ENCODE measurements around the gene RAB3D.
"Not testable (repeated sequence)": the region's sequence is repeated elsewhere in the genome, so short reads cannot be mapped to it uniquely, and the experiment has no call there.

RAB3D gene

DNA sequence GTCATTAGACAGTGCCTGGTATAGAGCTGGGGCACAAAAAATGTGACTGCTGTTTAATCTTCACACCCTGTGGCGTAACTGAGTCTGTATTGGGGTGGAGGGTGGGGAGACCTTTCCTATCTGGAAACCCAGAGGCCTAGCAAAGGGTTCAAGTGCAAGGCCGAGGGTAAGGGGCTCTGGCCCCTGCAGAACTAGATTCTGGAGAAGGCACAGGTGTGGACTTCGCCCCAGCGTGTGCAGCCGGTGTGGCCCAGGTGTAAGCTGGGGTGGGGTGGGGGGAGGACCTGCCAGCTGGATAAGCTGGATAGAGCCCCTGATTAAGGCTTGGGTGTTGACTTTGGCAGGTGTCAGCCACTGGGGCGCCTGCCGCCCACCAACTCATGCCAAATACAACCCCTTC, 1.3 kb downstream of the RAB3D start:
- DNase-seq = no peak

DNA sequence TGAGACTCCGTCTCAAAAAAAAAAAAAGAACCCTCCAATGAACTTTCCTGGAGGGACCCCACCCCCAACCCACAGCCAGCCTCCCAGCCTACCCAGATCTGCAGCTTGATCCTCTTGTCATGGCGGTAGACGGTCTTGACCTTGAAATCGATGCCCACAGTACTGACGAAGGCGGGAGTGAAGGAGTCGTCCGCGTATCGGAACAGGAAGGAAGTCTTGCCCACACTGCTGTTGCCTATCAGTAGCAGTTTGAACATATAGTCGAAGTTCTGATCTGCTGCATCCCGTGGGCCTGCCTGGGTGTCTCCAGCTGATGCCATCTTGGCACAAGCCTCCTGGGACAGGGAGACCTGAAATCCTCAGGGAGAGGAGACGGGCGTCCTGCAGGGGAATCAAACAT, 2.4 kb downstream of the RAB3D start:
- no peak for DNase-seq

DNA sequence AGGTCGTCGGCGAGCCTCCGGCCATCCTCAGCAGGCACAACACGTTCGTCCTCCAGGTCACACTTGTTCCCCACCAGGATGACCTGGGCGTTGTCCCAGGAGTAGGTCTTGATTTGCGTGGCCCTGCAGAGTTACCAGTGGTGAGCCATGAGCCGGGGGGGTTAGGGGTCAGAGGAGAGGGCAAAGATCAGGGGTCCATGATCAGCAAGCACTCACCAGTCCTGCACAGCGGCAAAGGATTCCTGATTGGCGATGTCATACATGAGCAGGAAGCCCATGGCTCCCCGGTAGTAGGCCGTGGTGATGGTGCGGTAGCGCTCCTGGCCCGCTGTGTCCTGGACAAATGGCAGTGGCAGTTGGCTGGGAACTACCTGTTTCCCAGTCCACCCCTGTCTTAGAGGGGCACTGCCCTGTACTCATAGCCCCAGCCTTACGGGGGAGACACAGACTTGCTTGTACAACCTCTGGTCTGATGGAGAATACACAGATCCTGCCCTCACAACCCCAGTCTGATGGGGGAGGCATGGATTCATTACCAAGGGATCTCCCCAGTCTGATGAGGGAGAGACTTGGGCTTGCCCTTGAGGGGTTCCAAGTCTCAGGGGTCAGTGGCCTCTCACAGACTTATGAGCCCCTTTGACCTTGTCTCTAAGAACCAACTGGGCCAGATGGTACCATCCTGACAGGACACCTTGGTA, 3.9 kb downstream of the RAB3D start:
- no peak for DNase-seq

DNA sequence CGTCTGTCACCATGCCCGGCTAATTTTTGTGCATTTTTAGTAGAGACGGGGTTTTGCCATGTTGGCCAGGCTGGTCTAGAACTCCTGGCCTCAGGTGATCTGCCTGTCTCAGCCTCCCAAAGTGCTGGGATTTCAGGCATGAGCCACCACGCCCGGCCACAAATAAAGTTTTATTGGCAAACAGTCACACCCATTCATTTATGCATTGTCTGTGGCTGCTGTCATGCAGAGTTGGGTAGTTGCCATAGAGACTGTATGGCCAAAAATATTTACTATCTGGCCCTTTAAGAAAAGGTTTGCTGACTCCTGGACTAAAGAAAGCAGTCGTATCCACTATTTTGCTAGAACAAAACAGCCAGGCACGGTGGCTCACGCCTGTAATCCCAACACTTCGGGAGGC, 5.6 kb downstream of the RAB3D start:
- DNase-seq = not testable (repeated sequence)

DNA sequence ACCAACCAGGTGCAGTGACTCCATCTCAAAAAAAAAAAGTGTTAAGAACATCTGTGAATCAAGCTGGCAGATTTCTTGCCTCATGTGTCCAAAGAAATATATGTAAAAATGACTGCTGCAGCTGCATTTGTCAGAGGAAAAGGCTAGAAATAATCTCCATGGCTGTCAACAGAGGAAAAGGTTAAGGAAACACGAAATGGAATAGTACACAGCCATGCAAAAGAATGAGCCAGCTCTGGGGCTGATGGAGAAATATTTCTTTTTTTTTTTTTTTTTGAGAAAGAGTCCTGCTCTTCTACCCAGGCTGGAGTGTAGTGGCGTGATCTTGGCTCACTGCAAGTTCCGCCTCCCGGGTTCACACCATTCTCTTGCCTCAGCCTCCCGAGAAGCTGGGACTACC, 6.6 kb downstream of the RAB3D start:
- no peak for DNase-seq

DNA sequence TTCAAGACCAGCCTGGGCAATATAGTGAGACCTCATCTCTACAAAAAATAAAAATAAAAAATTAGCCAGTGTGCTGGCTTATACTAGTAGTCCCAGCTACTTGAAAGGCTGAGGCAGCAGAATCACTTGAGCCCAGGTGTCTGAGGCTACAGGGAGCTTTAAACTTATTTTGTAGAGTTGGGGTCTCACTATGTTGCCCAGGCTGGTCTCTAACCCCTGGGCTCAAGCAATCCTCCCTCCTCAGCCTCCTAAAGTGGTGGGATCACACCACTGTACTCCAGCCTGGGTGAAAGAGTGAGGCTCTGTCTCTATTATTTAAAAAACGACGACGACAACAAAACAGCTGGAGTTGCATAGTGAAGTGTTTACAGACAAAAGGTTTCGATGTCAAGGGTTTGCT, 8.0 kb downstream of the RAB3D start:
- no peak for DNase-seq

DNA sequence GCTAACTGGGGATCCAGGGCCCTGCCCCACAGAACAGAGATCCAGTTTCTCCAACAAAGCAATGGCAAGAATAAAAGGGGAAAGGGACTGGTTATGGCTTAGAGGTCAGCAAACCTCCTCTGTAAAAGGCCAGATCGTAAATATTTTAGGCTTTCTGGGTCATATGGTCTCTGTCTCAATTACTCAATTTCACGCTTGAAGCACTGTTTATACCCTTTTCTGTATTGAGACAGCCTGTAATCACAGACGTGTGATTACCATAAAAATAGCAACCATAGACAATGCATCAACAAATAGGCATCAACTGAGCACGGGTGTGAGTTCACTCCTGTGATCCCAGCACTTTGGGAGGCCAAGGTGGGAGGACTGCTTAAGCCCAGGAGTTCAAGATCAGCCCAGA, 9.3 kb downstream of the RAB3D start:
- no peak for DNase-seq

DNA sequence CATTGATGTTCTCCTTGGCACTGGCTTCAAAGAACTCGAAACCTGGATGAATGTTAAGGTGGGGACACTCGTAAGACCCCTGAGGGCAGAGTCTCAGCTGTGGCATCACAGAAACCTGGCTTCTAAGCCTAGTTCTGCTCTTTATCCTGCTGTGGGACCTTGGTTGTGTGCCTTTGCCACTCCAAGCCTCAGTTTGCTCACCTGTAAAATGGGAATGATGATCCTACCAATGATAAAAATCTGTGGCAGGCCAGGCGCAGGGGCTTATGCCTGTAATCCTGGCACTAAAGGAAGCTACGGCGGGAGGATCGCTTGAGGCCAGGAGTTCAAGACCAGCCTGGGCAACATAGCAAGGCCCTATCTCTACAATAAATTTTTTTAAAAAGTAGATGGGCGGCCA, 13.9 kb downstream of the RAB3D start:
- DNase-seq = no peak

DNA sequence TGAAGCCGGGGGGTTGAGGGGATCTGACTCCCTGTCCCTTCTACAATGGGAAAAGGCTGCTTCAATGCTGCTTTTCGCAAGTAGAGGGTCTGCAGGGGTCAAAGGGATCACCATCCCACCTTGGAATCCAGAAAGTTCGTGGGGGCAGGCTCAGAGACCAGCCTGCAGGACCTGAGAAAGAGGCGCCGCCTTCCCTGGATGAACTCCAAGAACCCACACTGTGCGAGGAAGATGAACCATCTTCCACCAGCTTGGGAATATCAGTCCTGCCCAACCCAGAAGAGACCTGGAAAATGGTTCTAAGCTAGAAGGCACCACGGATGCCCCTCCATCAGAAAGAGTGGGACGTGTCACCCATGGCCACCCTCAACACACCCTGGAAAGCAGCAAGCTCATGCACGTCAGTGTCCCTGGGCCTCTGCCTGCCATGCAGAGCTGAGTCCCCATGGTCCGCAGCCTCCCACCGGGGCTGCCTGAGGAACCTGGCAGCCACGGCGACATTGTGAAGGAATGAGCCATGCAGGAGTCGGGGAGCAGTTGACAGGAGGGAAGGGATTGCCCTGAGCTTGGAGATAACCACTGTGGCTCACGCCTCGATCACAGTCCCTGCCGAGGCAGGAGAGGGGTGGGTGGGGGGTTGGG, 14.6 kb downstream of the RAB3D start:
- no peak for DNase-seq

DNA sequence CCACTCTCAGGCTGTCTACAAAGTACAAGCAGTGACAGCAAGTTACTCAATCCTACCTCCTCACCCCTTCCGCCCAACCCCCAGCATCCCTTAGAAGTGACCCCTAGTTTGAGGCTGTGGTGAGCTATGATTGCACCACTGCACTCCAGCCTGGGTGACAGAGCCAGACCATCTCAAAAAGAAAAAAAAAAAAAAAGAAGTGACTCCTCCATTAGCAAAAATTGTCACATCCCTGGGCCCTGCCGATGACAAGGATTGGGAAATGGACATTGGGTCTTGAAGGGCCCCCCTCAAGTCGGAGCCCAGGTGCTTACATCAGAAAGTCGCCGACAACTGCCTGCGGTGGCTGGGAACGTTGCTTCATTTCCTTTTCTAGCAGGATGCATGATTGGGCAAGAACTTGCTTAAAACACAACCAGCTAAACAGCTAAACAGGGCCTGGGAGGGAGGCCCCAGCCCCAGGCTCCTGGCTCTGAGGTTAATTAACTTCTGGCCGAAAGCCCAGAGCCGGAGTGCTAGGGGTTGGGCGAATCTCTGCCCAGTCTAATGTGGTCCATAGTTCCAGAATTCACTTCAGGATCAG, 15.3 kb downstream of the RAB3D start:
- DNase-seq = peak; percentile 39 to 50

DNA sequence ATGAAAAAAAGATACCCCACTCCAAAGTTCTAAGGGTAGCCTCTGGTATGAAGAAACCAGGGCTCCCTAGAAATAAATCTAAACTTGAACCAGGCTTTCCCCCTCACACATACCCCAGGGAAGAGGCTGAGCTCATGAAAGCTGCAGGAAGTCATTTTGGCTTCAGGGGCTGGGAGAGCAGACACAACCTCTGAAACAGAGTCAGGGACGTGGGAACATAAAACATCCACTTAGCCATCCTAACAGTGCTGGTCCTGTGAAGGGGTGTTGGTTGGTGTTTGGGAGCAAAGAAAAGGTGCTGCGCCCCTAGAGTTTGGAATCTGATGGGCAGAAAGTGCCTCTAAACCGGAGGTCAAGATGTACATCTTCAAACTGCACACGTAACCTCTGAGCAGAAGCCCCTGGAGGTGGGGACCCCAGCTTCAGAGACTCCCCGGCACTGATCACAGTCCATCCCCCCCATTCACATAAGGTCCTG, 15.8 kb downstream of the RAB3D start:
- no peak for DNase-seq

DNA sequence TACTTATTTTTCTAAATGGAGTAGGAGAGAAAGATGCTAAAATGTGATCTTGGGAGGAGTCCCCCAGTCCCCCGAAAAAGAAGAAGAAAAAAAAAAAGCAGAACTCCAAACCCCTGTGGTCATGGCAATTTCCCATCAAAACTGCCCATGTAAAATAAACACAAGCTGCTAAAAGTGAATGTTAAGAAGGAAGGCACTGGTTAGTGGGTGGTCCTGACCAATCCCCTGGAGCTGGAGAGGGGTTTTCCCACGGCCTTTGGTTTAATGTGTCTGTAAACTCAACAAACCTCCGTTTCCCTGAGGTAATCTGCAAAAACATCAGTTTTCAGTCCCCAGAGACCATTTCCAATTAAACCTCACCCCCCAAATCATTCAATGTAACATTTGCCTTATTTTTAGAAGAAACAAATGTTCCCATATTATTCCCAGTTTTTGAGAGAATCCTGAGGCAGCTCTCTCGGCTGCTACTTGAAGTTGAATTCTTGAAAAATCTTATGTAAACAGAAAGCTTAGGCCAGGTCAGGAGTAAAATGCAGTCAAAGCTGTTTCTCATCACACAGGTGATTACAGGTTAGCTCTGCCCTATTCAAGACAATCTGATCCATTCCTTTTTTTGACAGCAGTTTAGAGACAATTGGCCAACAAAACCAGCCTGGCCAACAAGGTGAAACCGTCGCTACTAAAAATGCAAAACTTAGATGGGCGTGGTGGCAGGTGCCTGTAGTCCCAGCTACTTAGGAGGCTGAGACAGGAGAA, 17.0 kb downstream of the RAB3D start:
- DNase-seq = no peak

DNA sequence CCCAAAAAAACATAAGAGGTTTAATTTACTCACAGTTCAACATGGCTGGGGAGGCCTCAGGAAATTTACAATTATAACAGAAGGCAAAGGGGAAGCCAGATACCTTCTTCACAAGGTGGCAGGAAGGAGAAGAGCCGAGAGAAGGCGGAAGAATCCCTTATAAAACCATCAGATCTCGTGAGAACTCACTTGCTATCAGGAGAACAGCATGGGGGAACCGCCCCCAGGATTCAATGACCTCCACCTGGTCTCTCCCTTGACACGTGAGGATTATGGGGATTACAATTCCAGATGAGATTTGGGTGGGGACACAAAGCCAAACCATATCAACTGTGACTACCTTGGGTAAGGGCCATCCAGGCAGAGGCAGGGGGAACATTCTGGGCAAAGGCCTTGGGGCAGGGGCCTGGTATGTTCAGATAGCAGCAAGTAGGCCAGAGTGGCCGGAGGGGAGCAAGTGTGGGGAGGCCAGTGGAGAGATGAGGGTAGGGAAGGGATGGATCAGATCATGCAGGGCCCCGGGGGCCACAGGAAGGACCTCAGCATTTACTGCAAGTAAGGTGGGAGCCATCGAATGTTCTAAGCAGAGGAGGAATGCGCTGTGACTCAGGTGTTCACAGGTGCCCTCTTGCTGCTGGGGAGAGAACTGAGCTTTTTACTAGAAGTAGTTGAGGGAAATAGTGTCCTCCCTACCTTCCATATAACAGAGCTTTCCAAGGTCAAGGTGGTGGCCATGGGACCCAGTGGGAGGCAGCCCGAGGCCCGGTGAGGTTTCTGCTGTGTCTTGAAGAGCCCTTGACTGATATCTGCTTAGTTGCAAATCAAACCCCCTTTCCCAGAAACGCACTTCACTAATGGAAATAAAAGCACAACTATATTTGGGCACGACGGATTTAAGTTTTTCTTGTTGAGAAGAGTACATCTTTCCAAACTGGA, 18.0 kb downstream of the RAB3D start:
- no peak for DNase-seq

DNA sequence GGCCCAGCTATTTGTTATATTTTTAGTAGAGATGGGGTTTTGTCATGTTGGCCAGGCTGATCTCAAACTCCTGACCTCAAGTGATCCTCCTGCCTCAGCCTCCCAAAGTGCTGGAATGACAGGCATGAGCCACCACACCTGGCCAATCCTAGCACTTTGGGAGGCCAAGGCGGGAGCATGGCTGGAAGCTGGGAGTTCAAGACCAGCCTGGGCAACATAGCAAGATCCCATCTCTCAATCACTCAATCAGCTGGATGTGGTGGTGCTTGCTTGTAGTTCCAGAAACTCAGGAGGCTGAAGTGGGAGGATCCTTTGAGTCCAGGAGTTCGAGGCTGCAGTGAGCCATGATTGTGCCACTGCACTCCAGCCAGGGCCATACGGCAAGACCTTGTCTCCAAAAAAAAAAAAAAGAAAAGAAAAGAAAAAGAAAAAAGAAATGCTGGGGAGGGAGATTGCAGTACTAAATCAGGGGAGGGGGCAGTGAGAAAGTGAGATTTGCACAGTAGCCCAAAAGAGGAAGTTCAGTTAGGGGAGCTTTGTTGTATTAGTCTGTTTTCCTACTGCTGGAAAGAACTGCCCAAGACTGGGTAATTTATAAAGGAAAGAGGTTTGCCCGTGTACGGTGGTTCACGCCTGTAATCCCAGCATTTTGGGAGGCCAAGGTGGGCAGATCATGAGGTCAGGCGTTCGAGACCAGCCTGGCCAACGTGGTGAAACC, 19.0 kb downstream of the RAB3D start:
- not testable (repeated sequence) for DNase-seq

DNA sequence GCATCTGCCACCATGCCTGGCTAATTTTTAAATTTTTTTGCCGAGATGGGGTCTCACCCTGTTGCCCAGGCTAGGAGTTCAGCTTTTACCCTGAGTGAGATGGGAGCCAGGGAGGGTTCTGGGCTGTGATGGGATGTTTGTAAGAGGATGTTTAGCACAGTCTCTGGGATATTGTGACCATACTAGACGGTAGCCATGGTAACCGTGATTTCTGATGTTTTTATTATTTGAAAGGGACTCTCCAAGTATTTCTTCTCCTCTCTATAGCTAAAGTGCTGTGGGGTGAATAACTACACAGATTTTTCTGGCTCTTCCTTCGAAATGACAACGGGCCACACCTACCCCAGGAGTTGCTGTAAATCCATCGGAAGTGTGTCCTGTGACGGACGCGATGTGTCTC, 33.1 kb downstream of the RAB3D start:
- DNase-seq = no peak

DNA sequence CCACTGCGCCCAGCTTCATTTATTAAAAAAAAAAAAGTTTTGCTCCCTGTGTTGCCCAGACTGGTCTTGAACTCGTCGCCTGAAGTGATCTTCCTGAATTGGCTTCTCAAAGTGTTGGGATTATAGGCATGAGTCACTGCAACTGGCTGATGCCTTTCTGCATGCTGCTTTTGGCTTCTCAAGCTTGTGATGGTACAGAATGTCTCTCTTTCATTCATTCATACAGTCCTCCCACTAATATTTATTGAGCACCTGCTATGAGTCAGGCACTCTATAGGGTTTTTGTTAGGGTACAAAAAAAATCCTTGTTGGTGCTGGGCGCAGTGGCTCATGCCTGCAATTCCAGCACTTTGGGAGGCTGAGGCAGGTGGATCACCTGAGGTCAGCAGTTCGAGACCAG, 34.5 kb downstream of the RAB3D start:
- no peak for DNase-seq

DNA sequence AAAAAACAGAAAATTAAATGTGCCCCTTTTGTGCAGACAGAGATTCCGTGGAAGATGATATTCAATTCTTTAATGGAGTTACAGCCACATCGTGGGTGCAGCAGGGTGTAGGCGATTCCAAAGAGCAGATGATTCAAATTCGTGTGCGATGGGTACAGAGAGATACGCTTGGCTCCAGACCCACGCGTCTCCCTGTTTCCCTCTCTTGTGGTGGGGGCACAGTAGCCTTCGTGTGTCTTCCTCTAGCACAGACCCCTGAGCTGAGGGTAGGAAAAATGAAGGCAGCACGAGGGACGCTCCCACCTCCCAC, 38.7 kb downstream of the RAB3D start:
- no peak for DNase-seq

DNA sequence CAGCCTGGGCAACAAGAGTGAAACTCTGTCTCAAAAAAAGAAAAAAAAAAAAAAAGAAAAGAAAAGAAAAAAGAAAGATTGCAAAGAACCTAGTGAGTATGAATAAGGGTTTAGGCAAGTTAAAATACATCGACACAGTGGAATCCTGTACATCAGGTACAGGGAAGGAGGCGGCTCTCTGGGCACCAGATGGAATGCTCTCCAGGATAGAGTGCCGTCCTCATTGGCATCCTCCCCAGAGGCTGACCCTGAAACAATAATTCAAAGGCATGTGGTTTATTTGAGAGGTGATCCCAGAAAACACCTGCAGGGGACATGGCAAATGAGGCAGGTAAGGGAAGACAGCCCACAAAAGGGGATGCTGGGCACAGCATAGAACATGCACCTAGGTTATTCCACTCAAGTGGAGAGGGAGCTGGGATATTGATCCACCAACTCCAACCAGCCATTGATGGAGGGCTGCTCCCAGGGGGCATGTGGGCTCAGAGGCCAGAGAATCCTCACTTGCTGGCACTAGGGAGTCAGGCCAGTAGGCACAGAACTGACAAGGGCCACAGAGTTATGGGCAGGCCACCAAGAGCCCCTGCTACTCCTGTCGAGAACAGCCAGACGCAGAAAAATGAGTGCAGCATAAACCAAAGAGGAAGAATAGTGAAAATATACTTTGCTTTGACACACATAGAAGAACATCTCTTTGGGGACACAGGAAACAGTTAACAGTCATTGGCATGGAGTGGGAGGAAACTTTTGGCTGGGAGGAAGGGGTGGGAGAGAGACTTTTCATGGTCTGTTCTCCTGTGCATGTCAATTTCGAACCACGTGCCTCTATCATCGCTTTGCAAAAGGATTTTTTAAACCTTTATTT, 39.3 kb downstream of the RAB3D start:
- no peak for DNase-seq

DNA sequence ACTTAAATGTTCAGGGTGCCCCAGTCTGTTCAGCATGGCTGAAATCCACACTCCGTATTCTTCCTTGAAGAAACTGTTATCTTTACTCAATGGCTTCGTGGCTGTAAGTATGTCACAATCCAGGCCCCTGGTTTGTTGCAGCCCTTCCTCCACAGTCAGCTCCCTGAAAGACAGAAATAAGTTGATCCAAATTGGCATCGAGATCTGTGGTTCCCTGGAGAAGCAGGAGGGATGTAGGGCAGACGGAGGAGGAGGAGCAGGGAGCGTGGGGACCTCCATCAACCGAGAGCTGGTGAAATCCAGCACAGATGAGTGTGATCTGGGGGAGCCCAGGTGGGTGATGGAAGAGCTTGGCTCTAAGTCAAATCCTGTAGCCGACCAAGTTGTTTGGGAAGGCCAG, 43.2 kb downstream of the RAB3D start:
- no peak for DNase-seq

DNA sequence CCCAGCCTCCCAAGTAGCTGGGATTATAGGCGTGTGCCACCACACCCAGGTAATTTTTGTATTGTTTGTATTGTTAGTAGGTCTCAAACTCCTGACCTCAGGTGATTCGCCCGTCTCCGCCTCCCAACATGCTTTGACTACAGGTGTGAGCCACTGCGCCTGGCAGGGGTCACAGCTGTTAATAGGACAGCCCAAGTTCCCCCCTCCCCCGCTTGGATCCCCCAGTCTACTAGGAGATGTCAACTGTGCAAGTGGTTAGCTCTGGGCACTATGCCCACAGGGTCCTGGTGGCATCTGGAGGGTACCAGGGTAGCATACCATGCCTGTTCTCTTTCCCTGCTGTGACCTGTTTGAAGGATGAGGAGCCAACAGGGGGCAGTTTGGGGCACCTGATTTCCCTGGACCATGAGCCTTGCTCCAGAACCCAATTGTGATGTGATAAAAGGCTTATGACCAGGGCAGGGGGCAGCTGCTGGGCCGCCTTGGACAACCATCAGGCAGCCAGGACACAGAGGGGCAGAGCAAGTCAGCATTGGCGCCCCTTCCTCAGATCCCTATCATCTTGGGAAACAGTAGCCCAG, 43.7 kb downstream of the RAB3D start, which contains the start of gene TSPAN16:
Gene TSPAN16, plus strand, starts transcription at position 496 of the 581 bp plus-strand sequence. CDS start 138 bp downstream, outside the sequence.
- DNase-seq = no peak
